OCI-LY1 (cell line): Measurements from ENCODE around the gene GDF9.

Experiments used
- CTCF ChIP-seq: fragments of 200-600 bp; sonication (generic), shearing (Covaris generic); IDR thresholded peaks from 2 replicates; pipeline ENCODE4 v1.5.1; 2017; ENCODE audit warnings: mild to moderate bottlenecking, antibody characterized with exemption, low read length, moderate library complexity, mixed read lengths
- EZH2 ChIP-seq: fragments of 200-600 bp; sonication (generic), shearing (Covaris generic); IDR thresholded peaks from 2 replicates; pipeline ENCODE4 v1.8.0; 2017; ENCODE audit warnings: borderline replicate concordance, mixed run types, mild to moderate bottlenecking, antibody characterized with exemption, low read length, moderate library complexity, mixed read lengths

GRCh38 chr5:132834057-132834456, 32.2 kb downstream of the GDF9 start:
- no peak for TF ChIP-seq CTCF
- TF ChIP-seq EZH2 = no peak
